Epithelial cell of proximal tubule (primary cell): Measurements from ENCODE around the gene CD74. TPM values are rescaled to one million over a fixed set of nuclear protein-coding genes. Genes with fewer than 3 reads are reported as not detected.

Experiments
- DNase-seq: peaks from one replicate; pipeline ENCODE4 v3.0.0-alpha.2; 2011; ENCODE audit warnings: low read depth
- H3K4me3 ChIP-seq: 2 replicates; pipeline ENCODE4 v1.5.1; 2011; ENCODE audit warnings: low read depth, mild to moderate bottlenecking, low read length
- total RNA-seq: library from RNA; depleted of rRNA; stranded (reverse); fragments of >200 nt; gene quantifications from 2 replicates; pipeline ENCODE4 v1.2.3, GENCODE V29; 2015
- TF ChIP-seq, protein P1 (sequence below): conservative IDR thresholded peaks from 2 replicates; pipeline ENCODE4 v1.5.1; 2012; ENCODE audit warnings: low read depth, mild to moderate bottlenecking, low read length

The CD74 gene
- total RNA-seq, 1 donor from 2014 or later = 54.4 TPM

DNA sequence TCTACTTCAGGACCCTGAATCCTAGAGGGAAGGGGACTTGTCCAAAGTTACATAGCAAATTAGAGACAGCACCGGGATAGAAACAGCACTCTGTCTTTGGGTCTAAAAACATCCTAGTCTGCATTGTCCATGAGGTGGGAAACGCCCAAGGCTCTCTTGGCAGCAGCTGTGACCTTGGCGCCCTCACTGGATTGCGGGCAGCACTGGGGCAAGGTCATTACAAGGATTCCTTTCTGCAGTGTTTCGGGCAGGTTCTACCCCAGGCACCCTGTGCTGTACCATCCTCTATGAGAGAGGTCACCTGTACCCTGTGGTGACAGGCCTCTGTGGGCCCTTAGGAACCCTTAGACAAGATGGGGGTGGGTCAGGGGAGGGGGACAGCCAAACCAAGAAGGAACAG lies 8.6 kb downstream of the CD74 start:
- DNase-seq = no peak
- H3K4me3 ChIP-seq = no peak overlapping the region
- TF ChIP-seq, protein P1, sequence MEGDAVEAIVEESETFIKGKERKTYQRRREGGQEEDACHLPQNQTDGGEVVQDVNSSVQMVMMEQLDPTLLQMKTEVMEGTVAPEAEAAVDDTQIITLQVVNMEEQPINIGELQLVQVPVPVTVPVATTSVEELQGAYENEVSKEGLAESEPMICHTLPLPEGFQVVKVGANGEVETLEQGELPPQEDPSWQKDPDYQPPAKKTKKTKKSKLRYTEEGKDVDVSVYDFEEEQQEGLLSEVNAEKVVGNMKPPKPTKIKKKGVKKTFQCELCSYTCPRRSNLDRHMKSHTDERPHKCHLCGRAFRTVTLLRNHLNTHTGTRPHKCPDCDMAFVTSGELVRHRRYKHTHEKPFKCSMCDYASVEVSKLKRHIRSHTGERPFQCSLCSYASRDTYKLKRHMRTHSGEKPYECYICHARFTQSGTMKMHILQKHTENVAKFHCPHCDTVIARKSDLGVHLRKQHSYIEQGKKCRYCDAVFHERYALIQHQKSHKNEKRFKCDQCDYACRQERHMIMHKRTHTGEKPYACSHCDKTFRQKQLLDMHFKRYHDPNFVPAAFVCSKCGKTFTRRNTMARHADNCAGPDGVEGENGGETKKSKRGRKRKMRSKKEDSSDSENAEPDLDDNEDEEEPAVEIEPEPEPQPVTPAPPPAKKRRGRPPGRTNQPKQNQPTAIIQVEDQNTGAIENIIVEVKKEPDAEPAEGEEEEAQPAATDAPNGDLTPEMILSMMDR = no peak

DNA sequence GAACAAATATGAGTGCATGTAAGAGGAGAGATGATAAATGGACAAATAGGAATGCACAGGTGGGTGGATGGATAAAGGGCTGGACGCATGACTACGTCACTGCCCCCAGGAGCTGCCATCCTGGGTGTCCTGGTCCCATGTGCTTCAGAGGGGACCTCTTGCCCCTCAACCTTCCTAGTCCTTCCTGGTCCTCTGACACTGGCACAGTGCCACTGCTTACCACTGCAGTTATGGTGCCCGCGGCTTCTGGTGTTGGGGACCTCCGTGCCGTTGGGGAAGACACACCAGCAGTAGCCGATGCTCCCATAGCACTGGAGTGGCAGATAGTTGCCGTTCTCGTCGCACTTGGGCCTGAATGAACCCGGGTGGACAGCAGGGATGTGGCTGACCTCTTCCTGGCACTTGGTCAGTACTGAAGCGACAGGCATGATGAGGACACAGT lies 9.8 kb downstream of the CD74 start:
- DNase-seq = no peak
- TF ChIP-seq, protein P1 = no peak
- no peak overlapping the region for H3K4me3 ChIP-seq

DNA sequence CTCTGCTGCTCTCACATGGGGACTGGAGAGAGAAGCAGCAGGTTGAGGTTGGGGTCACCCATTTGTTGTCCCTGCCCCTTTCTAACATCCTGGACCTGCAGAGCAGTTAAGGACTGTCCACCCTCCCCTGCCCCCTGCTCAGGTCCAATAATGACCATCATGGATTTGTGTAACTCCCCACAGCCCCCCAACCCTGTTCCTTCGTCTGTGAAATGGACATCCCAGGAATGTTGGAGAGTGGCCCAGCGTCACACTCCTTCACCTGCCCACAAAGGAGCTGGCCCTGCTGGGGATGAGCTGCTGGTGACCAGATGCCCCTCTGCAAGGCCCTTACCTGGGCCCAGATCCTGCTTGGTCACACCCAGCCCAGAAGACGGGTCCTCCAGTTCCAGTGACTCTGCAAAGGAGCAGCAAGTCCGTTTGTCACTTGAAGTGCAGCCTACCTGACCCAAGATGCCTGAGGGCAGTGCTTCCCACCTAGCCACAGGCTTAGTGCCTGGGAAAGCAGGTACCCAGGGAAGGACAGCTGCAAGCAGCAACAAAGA lies 10.4 kb downstream of the CD74 start:
- TF ChIP-seq, protein P1 = no peak

DNA sequence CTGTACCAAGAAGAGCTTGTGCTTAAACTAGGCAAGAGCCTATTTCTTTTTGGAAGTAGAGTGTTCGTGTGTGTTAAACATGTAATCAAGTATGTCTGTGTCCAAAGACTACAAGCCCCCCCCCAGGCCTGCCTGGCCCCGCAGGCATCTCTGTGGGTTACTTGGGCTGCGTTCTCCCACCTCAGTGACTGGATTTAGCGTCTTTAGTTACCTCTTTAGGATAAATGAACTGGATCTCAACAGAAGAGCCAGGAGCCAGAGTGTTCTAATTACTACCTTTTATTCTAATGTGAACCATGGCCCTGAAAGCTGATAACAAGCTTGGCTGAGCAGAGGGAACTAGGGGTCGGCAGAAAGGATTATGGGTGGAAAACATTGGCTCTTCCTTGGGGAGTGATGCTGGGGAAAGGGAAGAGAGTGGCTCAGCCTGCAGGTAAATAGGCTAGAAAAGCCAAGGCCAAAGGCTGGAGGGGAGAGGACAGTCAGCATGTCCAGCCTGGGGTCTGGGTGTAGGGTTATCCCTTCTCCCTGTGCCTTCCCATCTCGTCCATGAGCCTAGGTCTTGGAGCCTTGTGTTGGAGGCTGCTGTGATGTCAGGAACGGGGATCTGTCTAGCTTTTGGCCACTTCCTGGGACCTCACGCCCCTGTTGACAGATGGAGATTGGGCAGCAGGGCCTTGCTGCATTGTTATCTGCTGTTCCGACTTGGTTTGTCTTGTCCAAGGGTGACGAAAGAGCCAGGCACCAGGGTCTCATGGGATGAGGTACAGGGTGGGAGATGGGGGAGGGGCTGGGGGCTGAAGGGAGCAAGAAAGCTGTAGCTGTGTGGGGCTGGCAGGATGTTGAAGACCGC lies 11.1 kb downstream of the CD74 start:
- DNase-seq = no peak
- H3K4me3 ChIP-seq = no peak overlapping the region
- TF ChIP-seq, protein P1 = no peak

More for the DNA sequence above, 10.4 kb downstream of the CD74 start:
- H3K4me3 ChIP-seq = no peak overlapping the region
- no peak for DNase-seq

DNA sequence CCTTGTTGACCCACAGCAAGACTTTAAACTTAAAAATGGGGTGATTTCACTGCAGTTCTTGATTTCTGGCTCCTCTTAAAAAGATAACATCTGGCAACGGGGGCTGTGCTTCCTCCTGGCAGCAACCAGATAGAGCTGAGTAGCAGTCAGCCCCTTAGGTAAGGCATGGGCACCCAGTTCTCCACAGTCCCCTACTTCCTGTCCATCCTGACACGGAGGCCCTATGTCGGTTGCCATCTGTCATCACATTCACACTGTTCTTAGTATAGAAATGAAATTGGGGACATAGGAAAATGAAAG lies 11.7 kb downstream of the CD74 start:
- TF ChIP-seq, protein P1 = no peak
- no peak for DNase-seq

DNA sequence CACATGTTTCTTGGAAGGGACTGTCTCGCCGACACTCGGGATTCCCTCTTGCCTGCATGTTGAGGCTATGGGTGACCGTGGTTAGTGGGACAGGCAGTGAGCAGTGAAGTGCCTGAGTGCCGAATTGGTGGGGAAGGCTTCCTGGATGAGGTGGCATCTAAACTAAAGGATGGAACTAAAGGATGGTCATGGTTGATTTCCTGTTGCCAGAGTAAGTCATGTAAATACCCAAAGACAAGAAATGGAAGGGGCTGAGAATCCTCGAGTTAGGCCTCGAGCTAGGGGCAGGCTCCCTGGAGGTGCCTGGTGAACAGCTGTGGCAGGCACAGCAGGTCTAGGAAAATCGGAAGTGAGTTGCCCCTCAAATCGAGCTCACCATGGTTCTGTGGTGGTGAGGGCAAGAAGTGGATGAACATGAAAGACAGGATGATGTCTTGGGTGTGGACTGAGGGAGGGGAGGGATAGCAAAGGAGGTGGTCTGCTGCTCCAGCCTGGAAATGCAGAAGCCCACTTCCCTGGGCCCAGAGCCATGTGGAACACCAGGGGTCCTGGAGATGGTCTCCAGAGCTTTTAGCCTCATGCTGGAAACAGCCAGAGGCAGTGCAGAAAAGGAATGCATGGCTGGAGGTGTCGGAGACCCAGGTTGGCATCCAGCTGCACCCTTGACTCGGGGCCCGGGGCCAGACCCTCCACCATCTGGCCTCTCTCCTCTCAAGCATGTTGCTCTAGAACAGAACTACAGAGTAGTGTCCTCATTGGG lies 12.2 kb downstream of the CD74 start:
- no peak for DNase-seq
- H3K4me3 ChIP-seq = no peak overlapping the region
- TF ChIP-seq, protein P1 = no peak

More for the DNA sequence above, 11.7 kb downstream of the CD74 start:
- no peak overlapping the region for H3K4me3 ChIP-seq
